ENCODE data around the gene KCNJ6.
"Not testable (repeated sequence)": the region's sequence is repeated elsewhere in the genome, so short reads cannot be mapped to it uniquely, and the experiment has no call there.

KCNJ6 gene

GRCh38 chr21:37936010-37936785, 19.9 kb upstream of the KCNJ6 start:
- H3K27ac ChIP-seq (ENCODE audit: insufficient read depth, low read depth, low read length, poor library complexity, severe bottlenecking) = no peak overlapping the region
- H3K4me3 ChIP-seq (ENCODE audit: insufficient read depth, low read depth, low read length) = no peak overlapping the region
- no peaks in the 10 kb centered on the region for H3K27me3 ChIP-seq (ENCODE audit: control insufficient read depth, insufficient read depth, low read length, poor library complexity, severe bottlenecking)
- no peaks in the 10 kb centered on the region for H3K4me1 ChIP-seq (ENCODE audit: control insufficient read depth, insufficient read depth, low read length)
- H3K36me3 ChIP-seq (ENCODE audit: control insufficient read depth, insufficient read depth, low read length) = no peaks in the 10 kb centered on the region
- H3K9me3 ChIP-seq (ENCODE audit: control insufficient read depth, low read length) = no peaks in the 10 kb centered on the region
- 91 to 97% methylated on average over 3 to 4 of the region's 4 CpGs for WGBS, 2 experiments

GRCh38 chr21:37932936-37933335, 16.7 kb upstream of the KCNJ6 start:
- Histone ChIP-seq H3K27ac (ENCODE audit: insufficient read depth, low read depth, low read length, poor library complexity, severe bottlenecking) (no peak overlapping the region), H3K27me3 (ENCODE audit: control insufficient read depth, insufficient read depth, low read length, poor library complexity, severe bottlenecking) (no peaks in the 10 kb centered on the region), H3K9me3 (ENCODE audit: control insufficient read depth, low read length) (no peaks in the 10 kb centered on the region), H3K36me3 (ENCODE audit: control insufficient read depth, insufficient read depth, low read length) (no peaks in the 10 kb centered on the region), H3K4me1 (ENCODE audit: control insufficient read depth, insufficient read depth, low read length) (no peaks in the 10 kb centered on the region), H3K4me3 (ENCODE audit: insufficient read depth, low read depth, low read length) (no peak overlapping the region)
- 91 to 100% methylated on average over 1 to 2 of the region's 2 CpGs for WGBS, 2 experiments

- WGBS, 2 experiments = 93% methylated on average over 3 of the region's 3 CpGs
- Histone ChIP-seq H3K36me3 (ENCODE audit: control insufficient read depth, insufficient read depth, low read length) (no peaks in the 10 kb centered on the region), H3K27me3 (ENCODE audit: control insufficient read depth, insufficient read depth, low read length, poor library complexity, severe bottlenecking) (no peaks in the 10 kb centered on the region), H3K4me1 (ENCODE audit: control insufficient read depth, insufficient read depth, low read length) (no peaks in the 10 kb centered on the region), H3K27ac (ENCODE audit: insufficient read depth, low read depth, low read length, poor library complexity, severe bottlenecking) (no peak overlapping the region), H3K4me3 (ENCODE audit: insufficient read depth, low read depth, low read length) (no peak overlapping the region), H3K9me3 (ENCODE audit: control insufficient read depth, low read length) (no peaks in the 10 kb centered on the region)
Measured at GRCh38 chr21:37927711-37928110, 11.5 kb upstream of the KCNJ6 start.

- Histone ChIP-seq H3K4me1 (ENCODE audit: control insufficient read depth, insufficient read depth, low read length) (no peaks in the 10 kb centered on the region), H3K9me3 (ENCODE audit: control insufficient read depth, low read length) (no peaks in the 10 kb centered on the region), H3K36me3 (ENCODE audit: control insufficient read depth, insufficient read depth, low read length) (no peaks in the 10 kb centered on the region), H3K27me3 (ENCODE audit: control insufficient read depth, insufficient read depth, low read length, poor library complexity, severe bottlenecking) (peaks cover 2% of the 10 kb centered on the region), H3K27ac (ENCODE audit: insufficient read depth, low read depth, low read length, poor library complexity, severe bottlenecking) (no peak overlapping the region), H3K4me3 (ENCODE audit: insufficient read depth, low read depth, low read length) (no peak overlapping the region)
- 78 to 84% methylated on average over 3 of the region's 3 CpGs for WGBS, 2 experiments
Measured at GRCh38 chr21:37921091-37921490, 4.8 kb upstream of the KCNJ6 start.

- WGBS, 2 experiments = 93 to 95% methylated on average over 8 of the region's 8 CpGs
- not testable (repeated sequence) for H3K27ac ChIP-seq (ENCODE audit: insufficient read depth, low read depth, low read length, poor library complexity, severe bottlenecking); H3K9me3 ChIP-seq (ENCODE audit: control insufficient read depth, low read length); H3K4me1 ChIP-seq (ENCODE audit: control insufficient read depth, insufficient read depth, low read length); H3K4me3 ChIP-seq (ENCODE audit: insufficient read depth, low read depth, low read length); H3K36me3 ChIP-seq (ENCODE audit: control insufficient read depth, insufficient read depth, low read length); H3K27me3 ChIP-seq (ENCODE audit: control insufficient read depth, insufficient read depth, low read length, poor library complexity, severe bottlenecking)
Measured at GRCh38 chr21:37920302-37920701, 4.0 kb upstream of the KCNJ6 start.

- H3K27ac ChIP-seq (ENCODE audit: insufficient read depth, low read depth, low read length, poor library complexity, severe bottlenecking) = no peak overlapping the region
- H3K27me3 ChIP-seq (ENCODE audit: control insufficient read depth, insufficient read depth, low read length, poor library complexity, severe bottlenecking) = peaks cover 33% of the 10 kb centered on the region
- no peaks in the 10 kb centered on the region for H3K36me3 ChIP-seq (ENCODE audit: control insufficient read depth, insufficient read depth, low read length)
- H3K4me3 ChIP-seq (ENCODE audit: insufficient read depth, low read depth, low read length) = no peak overlapping the region
- H3K9me3 ChIP-seq (ENCODE audit: control insufficient read depth, low read length) = no peaks in the 10 kb centered on the region
- WGBS, 2 experiments = 90 to 92% methylated on average over 3 of the region's 4 CpGs
- peaks cover 6% of the 10 kb centered on the region for H3K4me1 ChIP-seq (ENCODE audit: control insufficient read depth, insufficient read depth, low read length)
Measured at GRCh38 chr21:37917612-37918011, 1.4 kb upstream of the KCNJ6 start.

- Histone ChIP-seq H3K36me3 (ENCODE audit: control insufficient read depth, insufficient read depth, low read length) (no peaks in the 10 kb centered on the region), H3K9me3 (ENCODE audit: control insufficient read depth, low read length) (no peaks in the 10 kb centered on the region), H3K4me3 (ENCODE audit: insufficient read depth, low read depth, low read length) (peak overlapping the region; percentile 60), H3K27me3 (ENCODE audit: control insufficient read depth, insufficient read depth, low read length, poor library complexity, severe bottlenecking) (peaks cover 33% of the 10 kb centered on the region), H3K27ac (ENCODE audit: insufficient read depth, low read depth, low read length, poor library complexity, severe bottlenecking) (no peak overlapping the region), H3K4me1 (ENCODE audit: control insufficient read depth, insufficient read depth, low read length) (peaks cover 6% of the 10 kb centered on the region)
- 1% methylated on average over 26 of the region's 26 CpGs for WGBS, 2 experiments
Measured at GRCh38 chr21:37915941-37916309, 332 bp downstream of the KCNJ6 start.

GRCh38 chr21:37915497-37915911, 753 bp downstream of the KCNJ6 start:
- Histone ChIP-seq H3K36me3 (ENCODE audit: control insufficient read depth, insufficient read depth, low read length) (no peaks in the 10 kb centered on the region), H3K27ac (ENCODE audit: insufficient read depth, low read depth, low read length, poor library complexity, severe bottlenecking) (no peak overlapping the region), H3K4me1 (ENCODE audit: control insufficient read depth, insufficient read depth, low read length) (peaks cover 6% of the 10 kb centered on the region), H3K27me3 (ENCODE audit: control insufficient read depth, insufficient read depth, low read length, poor library complexity, severe bottlenecking) (peaks cover 33% of the 10 kb centered on the region), H3K4me3 (ENCODE audit: insufficient read depth, low read depth, low read length) (peak overlapping the region; percentile 60), H3K9me3 (ENCODE audit: control insufficient read depth, low read length) (no peaks in the 10 kb centered on the region)
- WGBS, 2 experiments = 2 to 3% methylated on average over 28 of the region's 28 CpGs

GRCh38 chr21:37912616-37913015, 3.6 kb downstream of the KCNJ6 start:
- Histone ChIP-seq H3K27me3 (ENCODE audit: control insufficient read depth, insufficient read depth, low read length, poor library complexity, severe bottlenecking) (peaks cover 33% of the 10 kb centered on the region), H3K4me1 (ENCODE audit: control insufficient read depth, insufficient read depth, low read length) (peaks cover 6% of the 10 kb centered on the region), H3K27ac (ENCODE audit: insufficient read depth, low read depth, low read length, poor library complexity, severe bottlenecking) (no peak overlapping the region), H3K4me3 (ENCODE audit: insufficient read depth, low read depth, low read length) (no peak overlapping the region), H3K9me3 (ENCODE audit: control insufficient read depth, low read length) (no peaks in the 10 kb centered on the region), H3K36me3 (ENCODE audit: control insufficient read depth, insufficient read depth, low read length) (no peaks in the 10 kb centered on the region)

- Histone ChIP-seq H3K36me3 (ENCODE audit: control insufficient read depth, insufficient read depth, low read length) (no peaks in the 10 kb centered on the region), H3K4me3 (ENCODE audit: insufficient read depth, low read depth, low read length) (no peak overlapping the region), H3K27me3 (ENCODE audit: control insufficient read depth, insufficient read depth, low read length, poor library complexity, severe bottlenecking) (peaks cover 20% of the 10 kb centered on the region), H3K27ac (ENCODE audit: insufficient read depth, low read depth, low read length, poor library complexity, severe bottlenecking) (no peak overlapping the region), H3K4me1 (ENCODE audit: control insufficient read depth, insufficient read depth, low read length) (no peaks in the 10 kb centered on the region), H3K9me3 (ENCODE audit: control insufficient read depth, low read length) (no peaks in the 10 kb centered on the region)
- WGBS, 2 experiments = 86 to 91% methylated on average over 6 of the region's 6 CpGs
Measured at GRCh38 chr21:37909936-37910335, 6.3 kb downstream of the KCNJ6 start.

GRCh38 chr21:37908691-37909090, 7.6 kb downstream of the KCNJ6 start:
- Histone ChIP-seq H3K27me3 (ENCODE audit: control insufficient read depth, insufficient read depth, low read length, poor library complexity, severe bottlenecking) (peaks cover 8% of the 10 kb centered on the region), H3K36me3 (ENCODE audit: control insufficient read depth, insufficient read depth, low read length) (no peaks in the 10 kb centered on the region), H3K9me3 (ENCODE audit: control insufficient read depth, low read length) (no peaks in the 10 kb centered on the region), H3K27ac (ENCODE audit: insufficient read depth, low read depth, low read length, poor library complexity, severe bottlenecking) (no peak overlapping the region), H3K4me1 (ENCODE audit: control insufficient read depth, insufficient read depth, low read length) (no peaks in the 10 kb centered on the region), H3K4me3 (ENCODE audit: insufficient read depth, low read depth, low read length) (no peak overlapping the region)
- 85 to 92% methylated on average over 2 of the region's 2 CpGs for WGBS, 2 experiments

Data from ectodermal cell (in vitro differentiated cells).